Stimulated activated CD8-positive, alpha-beta memory T cell treated with anti-CD3 and anti-CD28 coated beads, Interleukin-15, amount 100 ng/mL, for 1 hour (primary cell): ENCODE data around the gene ANKRD11.

ENCODE experiments used
- DNase-seq: peaks from one replicate; pipeline ENCODE4 v3.0.0-alpha.2; 2020; ENCODE audit warnings: low read depth

The ANKRD11 gene

DNA sequence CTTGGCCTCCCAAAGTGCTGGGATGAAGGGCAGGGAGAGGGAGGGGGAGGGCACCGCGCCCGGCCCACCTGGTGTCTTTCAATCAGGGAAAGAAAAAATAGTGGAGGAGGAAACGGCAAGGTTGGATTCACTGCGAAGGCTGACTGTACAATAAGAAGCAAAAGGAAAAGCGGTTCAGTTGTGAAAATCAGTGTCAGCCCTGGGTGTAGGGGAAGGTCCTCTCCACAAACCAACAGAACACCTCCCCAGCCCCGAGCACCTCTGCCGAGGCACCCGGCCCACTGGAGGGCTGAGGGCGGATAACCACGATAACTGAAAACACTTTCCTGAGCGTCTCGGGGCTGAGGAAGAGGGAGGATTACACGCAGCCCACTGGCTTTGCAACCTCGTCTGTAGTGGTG, 16.4 kb upstream of the ANKRD11 start:
- no peak for DNase-seq

DNA sequence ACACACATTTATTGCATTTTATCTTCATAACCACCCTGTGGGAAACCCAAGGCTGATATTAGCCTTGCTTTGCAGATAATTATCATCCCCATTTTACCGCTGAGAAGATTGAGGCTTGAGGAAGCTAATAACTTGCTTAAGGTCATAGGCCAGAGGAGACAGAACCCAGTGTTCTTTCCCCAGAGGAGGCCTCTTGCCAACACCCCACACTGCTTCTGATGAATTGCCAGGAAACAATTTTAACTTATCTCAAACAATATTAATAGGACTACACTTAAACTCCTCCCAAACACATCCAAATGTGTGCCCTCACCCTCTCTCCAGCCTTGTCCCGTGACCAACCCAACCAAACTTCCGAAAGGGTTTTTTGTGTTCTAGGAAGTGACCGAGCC, 15.7 kb upstream of the ANKRD11 start:
- no peak for DNase-seq

DNA sequence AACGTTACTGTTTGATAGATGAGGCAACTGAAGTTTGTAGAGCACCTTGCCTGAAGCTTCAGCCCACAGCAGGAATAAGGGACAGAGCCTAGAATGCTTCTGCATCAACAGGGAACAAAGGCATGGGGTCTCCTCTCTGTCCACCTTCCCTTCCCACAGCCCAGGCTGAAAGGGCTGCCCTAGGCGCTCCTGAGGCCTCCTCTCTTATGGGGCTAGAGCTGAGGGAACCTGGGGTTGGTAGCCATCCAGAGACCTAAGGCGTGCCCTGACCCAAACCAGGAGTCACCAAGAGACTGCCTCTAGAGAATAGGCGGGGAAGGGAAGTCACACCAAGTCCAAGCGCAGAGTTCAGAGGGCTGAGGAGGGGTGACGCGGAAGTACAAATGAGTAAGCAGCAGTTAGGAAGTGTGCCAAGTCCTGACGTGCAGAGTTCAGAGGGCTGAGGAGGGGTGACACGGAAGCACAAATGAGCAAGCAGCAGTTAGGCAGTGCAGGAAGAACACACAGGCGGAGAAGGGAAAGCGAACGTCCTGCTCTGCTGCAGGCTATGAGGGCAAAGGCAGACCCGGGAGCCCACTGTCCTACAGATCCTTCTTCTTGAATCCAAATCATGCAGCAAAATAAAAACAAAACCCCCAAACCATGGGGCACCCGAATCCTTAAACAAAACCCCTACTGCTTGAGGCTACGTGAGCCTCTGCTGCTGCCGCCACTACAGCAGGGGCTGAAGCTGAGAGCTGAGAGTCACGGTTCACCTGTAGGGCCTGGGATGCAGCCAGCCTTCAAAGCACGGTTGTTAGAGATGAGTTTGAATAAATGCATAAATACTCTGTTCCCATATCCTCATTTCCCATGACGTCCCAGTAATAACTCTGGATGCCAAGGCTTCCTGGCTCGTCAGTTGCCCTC, 15.1 kb upstream of the ANKRD11 start:
- DNase-seq = peak; percentile 78

DNA sequence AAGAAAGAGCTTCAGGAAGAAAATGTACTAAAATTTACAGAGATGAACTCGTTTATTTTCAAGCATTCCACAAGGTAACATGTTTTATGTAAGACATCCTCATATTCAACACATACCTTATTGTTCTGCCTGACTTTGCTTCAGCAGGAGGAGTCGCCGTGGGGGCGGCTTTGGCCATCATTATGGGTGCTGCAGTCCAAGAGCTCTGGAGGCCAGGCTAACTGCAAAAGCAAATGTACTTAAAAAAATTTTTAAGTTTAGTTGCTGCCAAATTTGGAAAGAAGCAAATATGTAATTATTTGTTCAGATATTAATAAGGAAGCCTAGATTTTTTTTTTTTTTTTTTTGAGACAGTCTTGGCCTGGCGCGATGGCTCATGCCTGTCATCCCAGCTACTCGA, 13.7 kb upstream of the ANKRD11 start:
- no peak for DNase-seq

DNA sequence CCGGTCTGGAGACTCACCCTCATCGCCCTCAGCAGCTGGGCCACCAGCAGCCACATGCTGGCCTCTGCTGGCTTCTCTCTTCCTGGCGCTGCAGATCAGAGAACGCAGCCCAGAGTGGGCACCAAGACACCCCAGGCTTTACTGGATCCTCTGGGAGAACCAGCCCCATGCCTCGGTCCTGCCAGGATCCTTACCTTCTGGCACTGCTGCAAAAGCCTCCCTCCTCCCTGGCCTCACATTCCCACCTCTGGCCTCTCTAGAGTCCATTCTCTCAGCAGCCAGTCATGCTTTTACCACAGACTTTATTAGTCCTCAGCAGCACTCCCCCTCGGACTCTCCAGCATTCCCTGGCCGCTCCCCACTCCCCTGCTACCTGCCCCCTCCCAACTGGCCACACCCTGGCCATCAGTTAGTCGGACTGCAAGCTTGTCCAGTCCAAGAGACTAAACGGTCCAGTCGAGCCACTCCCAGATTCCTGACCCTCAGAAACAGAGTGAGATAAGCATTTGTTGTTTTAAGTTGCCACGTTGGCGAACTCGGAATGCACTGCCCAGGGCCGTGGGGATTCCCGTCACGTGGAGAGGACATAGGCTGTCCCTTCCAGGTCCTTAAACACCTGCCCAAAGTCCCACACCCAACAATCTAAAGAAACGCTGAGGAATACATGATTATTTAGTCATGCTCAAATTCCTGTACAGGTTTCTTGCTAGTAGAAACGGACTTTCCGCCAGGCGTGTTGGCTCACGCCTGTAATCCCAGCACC, 11.9 kb upstream of the ANKRD11 start:
- no peak for DNase-seq

DNA sequence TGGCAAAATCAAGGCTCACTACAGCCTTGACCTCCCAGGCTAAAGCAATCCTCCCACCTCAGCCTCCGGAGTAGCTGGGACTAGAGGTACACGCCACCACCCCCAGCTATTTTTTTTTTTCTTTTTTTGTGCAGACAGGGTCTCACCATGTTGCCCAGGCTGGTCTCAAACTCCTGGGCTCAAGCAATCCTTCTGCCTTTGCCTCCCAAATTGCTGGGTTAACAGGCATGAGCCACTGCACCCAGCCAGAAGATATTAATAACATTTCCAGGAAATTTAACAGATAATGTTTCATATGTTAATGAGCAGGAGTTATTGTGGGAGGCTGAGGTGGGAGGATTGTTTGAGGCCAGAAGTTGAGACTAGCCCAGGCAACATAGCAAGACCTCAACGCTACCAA, 9.4 kb upstream of the ANKRD11 start:
- DNase-seq = no peak

DNA sequence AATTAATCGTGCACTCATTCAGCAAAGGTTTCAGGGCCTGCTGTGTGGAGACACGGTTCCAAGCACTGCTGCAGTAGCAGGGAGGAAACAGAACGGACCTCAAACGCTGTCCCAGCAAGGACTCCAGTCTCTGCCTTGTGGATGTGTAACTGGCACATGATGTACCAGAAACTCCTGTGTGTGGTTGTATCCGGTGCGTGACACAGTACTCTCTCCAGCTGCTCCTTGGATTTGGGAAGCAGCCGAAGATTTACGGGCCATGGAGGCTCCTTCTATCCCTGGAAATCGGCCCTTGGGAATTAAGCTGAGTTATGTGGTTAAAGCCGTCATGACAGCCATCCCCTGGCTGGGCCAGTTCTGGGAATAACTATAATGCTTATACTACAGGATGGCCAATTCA, 8.5 kb upstream of the ANKRD11 start:
- DNase-seq = no peak

DNA sequence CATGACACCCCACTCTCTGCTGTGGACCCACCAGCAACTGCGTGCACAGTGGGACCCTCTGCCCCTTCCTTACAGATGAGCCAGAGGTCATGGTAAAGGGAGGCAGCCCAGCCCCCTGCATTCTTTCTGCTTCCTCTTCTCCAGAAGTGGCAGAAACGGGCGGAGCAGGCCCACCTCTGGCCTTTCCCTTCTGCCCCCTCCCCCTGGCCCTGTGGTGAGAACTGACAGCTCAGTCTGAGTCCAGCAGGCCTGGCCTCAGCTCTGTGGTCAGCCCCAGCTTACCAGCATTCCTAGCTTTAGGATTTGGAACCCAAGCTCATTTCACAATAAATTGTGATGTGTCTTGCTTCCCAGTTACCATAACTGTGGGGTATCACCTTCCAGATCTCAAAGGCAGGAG, 4.8 kb upstream of the ANKRD11 start:
- DNase-seq = no peak

DNA sequence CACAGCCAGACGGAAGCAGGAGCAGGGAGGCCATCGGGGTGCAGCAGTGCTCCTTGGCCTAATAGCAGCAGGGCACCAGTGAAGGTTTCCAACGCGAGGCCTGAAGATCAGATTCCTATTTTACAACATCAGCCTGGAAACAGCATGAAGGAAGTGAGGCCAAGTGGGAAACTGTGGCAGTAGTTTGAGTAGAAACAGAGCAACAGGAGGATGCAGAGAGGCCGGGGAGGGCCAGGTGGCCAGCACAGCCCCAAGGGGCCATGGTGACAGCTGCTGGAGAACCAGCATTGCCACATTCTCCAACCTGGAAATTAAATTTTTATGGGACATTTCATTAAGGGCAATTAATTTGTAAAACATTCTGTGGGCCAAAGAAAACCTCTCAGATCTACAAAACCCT, 3.4 kb upstream of the ANKRD11 start:
- DNase-seq = no peak

DNA sequence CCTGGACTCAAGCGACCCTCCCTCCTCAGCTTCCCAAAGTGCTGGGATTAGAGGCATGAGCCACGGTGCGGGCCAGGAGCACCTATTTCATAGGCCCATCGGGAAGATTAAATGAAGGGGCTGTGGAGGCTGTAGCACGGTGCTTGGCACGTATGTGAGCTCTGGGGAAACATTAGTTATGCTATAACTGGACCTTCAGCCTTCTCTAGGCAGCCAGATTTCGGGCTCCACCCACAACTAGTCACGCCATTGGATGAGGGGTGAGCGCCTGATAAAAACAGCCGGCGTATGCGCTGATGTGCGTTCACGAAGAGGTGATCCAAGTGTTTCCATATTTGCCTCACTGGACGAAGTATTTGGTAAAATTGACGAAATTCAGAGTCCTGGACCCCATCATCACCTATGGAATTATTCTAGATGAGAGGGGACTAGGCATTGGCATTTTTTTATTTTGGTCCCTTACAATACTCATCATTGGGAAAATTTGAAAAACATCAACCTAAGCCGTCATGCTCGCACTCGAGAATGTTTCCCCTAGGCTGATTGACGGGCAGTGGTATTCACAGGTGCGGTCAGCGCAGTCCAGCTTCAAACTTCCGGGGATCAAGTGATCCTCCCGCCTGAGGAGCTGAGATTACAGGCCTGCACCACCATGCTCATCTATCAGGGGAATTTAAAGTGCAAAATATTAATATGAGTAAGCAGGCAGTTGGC, 1.8 kb upstream of the ANKRD11 start:
- DNase-seq = no peak

DNA sequence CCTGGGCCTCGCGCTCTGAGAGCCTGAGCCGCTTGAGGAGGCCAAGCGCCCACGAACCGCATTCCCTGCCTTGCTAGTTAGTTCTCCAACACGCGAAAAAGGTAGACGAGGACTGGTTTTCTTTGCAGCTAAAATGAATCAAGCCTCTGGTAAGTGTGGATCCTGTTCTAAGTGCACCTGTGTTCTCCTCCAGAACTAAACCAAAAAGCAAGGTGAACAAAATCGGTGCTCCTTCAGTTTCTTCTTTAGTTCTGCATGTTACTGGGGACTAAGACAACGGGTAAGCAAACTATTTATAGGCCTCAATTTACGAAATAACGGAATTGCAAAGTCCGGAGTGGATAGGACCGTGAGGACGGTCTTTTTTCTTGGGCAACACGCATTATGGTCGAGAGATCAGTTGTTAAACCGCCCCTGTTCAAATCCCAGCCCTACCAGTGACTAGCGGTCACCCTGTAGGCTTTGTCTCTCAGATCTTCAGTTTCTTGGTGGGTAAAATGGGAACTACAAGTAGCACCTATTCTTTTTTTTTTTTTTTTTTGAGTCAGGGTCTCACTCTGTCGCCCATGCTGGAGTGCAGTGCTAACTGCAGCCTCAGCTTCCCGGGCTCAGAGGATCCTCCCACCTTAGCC, 993 bp upstream of the ANKRD11 start:
- DNase-seq = no peak

DNA sequence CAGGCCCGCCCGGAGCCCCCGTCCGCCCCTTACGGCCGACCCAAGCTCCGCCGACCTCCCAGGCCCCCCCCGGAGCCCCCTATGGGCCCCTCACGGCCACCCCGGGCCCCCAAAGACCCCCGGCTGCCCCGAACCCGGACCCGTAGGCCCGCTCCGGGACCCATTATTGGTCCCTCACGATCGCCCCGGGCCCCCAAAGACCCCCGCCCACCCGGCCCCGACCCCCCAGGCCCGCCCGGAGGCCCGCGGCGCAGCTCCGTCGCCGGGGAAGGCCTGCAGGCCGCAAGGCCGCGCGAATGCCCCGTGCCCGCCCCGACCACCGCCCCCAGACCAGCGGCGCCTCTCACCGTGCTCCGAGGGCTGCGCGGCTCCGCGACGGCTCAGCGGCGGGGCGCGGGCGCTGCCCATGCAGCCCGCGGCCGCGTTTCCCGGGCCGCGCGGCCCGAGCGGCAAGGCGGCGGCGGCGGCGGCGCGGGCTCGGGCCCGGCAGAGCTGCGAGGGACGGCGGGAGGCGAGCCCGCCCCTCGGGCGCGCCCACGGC, 393 bp downstream of the ANKRD11 start:
- no peak for DNase-seq

DNA sequence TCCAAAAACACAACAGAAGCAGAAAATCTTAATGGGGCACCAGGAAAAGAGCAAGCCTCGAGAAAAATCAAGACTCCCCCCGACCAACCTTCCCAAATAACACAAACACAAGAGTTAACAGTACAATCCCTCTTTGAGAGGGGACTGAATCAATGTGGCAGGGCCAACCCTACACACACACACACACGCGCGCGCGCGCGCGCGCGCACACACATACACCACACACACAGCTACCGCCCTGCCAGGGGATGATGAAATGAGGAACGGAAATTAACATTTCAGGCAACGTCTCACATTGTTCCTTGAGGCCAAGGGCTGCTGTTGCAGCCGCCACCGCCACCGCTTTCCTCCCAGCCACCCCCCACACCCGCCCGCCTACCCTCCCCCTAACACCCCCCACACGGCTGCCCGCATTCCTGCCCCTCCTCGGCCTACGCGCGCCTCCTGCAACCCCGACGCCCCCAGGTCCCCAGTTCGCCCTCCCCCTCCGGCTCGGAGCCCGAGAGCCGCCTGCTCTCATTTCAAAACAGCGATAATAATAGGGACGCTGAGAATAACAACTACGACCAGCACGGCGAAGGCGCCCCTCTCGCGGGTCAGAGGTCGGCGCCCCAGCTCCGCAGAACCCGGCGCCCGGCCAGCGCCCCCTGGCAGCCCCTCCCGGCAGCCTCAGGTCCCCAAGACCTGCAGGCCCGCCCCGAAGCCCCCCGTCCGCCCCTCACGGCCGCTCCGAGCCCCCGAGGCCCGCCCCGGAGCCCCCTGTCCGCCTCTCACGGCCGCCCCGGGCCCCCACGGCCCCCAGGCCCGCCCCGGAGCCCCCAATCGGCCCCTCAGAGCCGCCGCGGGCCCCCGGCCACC, 1.1 kb downstream of the ANKRD11 start:
- peak; percentile 57 for DNase-seq

DNA sequence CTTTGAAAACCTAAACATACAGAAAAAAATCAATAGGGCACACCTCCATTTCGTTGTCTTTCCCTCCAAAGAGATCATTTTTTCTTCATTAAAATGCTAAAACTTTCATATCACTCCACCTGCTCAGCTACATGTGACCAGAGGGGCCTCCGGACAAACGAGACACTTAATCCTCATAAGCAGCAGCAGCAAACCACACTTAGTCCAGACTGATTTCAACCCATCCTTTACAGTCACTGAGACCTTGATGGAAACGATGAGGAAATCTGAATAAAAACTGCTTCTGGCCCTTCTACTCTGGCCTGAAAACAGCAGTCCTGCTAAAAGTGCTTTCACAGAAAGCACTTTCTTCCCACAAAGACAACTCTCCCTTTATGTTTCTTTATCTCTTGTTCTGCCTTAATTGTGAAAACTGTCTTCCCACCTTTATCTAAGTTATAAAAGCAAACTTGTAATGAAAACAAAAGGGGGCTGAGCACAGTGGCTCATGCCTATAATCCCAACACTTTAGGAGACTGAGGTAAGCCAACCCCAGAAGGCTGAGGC, 4.6 kb downstream of the ANKRD11 start:
- no peak for DNase-seq

DNA sequence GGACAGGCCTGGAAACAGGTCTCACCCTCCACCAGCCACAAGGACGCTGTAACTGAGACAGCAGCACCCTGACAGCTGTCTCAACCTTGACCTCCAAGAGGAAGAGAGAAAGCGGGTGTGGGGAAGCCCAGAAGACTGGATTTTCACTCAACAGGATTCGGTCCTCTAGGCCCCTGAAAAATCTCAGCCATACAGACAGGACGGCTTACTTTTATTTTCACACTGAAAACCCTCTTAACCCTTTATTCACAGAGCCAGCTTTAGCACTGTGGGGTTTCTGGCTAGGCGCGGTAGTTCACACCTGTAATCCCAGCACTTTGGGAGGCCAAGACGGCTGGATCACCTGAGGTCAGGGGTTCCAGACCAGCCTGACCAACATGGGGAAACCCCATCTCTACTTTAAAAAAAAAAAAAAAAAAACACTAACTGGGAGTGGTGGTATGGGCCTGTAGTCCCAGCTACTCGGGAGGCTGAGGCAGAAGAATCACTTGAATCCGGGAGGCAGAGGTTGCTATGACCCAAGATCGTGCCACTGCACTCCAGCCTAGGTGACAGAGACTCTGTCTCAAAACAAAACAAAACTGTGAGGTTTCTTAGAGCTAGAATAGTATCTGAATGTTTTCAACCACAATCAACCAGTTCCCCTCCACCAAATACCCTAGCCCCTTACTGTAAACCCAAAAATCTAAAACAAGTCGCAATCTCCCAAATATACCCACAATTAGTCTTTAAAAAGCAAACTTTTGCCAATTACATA, 5.3 kb downstream of the ANKRD11 start:
- no peak for DNase-seq

DNA sequence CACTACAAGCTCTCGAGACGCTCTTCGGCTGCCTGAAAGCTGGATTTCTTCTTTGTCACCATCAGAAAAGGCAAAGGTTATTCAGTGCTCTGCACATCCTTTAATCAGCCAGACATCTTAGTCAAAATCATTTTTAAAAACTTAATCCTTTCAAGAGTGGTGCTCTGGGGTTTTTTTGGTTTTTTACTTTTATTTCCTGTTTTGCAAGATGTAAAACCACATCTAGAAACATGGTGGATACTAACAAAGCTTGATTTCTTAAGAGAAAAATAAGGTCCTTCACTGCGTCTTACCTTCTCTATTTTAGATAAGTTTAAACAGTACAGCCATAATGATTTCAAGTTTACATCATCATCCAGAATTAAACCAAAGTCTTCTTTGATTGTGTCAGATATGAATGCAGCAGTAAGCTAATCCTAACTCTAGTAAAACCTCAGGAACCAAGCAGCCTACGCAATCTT, 6.3 kb downstream of the ANKRD11 start:
- DNase-seq = no peak

DNA sequence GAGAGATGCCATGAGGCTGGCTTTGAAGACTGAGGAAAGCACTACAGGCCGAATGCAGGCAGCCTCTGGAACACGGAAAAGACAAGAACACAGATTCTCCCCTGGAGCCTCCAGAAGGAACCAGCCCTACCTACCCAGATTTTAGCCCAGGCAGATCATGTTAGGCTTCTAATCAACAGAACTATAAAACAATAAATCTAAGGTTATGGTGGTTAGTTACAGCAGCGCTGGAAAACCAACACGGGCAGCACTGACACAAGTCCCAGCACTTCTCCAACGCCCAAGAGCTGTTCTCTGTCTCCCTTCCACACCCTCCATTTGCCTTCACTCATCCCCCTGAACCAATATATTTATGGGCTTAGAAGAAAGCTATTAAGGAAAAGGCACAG, 7.5 kb downstream of the ANKRD11 start:
- DNase-seq = no peak

DNA sequence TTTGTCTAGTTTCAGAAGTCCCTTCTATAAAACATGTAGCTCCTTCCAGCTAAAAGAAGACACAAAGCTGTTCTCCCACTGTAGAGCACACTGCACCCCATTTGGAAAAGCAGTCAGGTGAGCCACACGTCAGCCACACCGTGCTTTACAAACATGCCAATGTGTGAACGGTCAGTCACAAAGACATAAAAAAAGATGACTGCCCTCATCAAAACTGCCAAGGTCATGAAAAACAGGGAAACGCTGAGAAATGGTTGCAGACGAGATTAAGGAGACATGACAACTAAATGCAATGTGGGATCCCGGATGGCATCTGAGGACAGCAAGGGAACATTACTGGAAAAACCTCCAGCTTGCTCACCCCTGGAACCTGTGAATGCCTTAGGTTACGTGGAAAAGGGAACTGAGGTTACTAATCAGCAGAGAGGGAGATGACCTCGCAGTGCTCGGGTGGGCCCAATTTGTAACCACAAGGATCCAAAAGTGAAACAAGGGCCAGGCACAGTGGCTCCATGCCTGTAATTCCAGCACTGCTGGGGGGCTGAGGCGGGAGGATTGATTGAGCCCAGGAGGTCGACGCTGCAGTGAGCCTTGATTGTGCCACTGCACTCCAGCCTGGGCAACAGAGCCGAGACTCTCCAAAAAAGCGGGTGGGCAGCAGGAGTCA, 8.1 kb downstream of the ANKRD11 start:
- no peak for DNase-seq

DNA sequence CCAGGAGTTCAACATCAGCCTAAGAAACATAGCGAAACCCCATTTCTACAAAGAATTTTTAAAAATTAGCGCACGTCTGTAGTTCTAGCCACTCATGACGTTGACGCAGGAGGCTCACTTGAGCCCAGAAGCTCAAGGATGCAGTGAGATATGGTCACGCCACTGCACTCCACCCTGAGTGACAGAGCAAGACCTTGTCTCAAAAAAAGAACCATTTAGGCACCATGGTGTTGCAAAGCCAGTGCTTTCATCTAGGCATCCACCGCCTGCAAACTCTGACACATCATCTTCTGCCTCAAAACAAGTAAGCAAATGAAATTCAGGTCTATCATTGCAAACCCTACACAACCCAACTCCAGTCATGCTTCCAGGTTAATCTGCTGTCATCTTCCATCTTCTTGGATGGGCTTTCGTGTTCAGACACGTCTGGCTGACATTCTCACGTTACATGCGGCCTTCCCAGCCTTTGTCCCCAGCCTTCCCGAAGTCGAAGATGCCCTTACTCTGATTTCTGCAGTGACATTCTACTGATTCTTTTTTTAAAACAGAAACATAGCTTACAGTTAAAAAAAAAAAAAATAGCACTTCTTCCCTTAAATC, 8.9 kb downstream of the ANKRD11 start:
- no peak for DNase-seq
